Measurements from ENCODE around the gene CRACR2A.

The CRACR2A gene

DNA sequence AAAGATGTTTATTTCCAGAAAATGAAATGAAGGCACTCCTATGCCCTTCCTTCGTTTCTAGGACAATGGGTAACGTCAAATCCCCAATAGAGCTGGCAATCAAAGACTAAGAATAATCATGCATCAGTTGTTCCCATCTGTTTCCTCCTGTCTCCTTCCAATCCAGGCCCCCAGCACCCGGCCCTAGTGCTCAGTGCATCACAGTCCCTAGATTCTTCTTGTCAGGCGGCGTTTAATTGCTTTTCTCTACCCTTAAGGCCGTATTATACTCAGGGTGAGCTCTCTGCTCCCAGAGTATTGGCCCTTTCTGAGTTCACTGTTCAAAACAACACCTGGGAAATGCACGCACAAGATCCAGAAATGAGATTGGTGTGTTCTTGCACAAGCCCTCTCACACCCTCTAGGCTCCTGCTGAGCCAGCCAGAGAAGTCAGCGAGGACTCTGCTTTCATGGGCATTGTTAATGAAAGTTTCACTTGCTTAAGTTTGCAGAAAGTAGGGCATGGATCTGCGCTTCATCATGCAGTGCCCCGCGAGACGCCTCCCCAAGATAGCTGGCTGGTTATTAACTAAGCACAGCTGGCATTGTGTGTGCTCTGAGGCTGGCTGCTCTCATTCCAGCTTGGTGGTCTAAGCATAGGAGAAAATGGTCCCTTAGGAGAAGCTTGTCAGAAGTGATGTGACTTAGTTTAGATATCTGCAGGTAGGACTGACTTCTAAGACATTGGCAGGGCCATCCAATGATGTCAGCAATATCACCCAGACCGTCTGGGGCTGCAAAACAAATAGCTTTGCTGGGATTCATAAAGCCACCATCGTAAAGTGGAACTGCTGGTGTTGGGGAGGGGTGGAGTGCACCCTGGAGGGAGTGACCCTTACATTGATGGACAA, 28.7 kb downstream of the CRACR2A start:
- DNase-seq: no peak

DNA sequence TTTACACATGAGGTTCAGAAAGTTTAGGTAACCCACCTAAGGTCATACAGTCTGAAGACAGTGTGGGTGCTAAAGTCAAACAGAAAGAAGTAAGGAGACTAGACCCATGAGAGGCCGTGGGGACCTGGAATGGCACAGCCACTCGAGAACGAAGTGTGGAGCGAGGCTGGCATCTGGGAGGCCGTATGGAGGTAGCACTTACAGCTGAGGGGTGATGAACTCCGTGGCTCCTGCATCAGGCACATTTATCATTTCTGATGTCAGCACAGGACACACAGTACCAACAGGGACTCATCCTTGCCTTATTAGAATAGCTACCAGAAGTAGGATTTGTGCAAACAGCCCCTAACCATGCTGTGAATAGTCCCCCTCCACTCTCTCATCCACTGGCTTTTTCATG, 30.5 kb downstream of the CRACR2A start:
- no peak for DNase-seq

GRCh38 chr12:3720772-3721171, 32.1 kb downstream of the CRACR2A start:
- no peak for DNase-seq

DNA sequence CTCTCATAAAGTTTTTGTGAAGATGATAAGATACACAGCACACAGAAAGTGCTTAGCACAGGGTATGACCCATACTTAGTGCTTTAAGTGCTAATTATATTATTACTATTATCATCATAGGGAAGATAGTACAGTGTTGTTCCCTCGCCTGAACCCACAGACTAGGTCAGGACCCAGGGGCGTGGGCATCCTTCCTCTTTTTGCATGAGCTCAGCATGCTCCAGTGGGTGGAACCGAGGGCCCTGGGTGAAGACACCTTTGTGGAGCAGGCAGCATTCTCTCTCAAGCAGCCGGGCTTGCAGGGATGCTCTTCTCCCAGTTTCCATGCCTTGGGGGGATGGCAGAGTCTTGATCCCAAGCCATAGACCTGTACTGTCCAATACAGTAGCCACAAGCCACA, 34.8 kb downstream of the CRACR2A start:
- no peak for DNase-seq

- DNase-seq: no peak
These were observed 35.5 kb downstream of the CRACR2A start for GRCh38 chr12:3717283-3717898.

- DNase-seq: no peak
These were observed 36.9 kb downstream of the CRACR2A start for GRCh38 chr12:3715999-3716398.

- DNase-seq: no peak
These were observed 39.0 kb downstream of the CRACR2A start for GRCh38 chr12:3713947-3714346.

- no peak for DNase-seq
These were observed 39.4 kb downstream of the CRACR2A start for GRCh38 chr12:3713483-3713882.

GRCh38 chr12:3712209-3712992, 40.5 kb downstream of the CRACR2A start:
- no peak for DNase-seq

DNA sequence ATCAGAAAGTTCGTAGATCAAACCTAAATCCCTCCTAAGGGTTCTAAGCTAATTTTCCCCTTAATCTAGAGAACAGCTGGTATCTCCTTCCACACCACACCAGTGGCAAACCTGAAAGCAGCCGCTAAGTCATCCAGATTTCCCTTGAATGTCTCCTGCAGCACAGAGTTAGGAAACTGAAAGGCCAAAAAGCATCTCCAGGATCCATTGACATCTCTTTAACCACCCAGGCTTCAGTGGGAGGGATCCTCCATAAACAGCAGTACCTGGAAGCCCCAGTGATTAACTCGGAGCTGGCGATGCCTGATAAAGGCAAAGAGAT, 47.6 kb downstream of the CRACR2A start:
- no peak for DNase-seq

DNA sequence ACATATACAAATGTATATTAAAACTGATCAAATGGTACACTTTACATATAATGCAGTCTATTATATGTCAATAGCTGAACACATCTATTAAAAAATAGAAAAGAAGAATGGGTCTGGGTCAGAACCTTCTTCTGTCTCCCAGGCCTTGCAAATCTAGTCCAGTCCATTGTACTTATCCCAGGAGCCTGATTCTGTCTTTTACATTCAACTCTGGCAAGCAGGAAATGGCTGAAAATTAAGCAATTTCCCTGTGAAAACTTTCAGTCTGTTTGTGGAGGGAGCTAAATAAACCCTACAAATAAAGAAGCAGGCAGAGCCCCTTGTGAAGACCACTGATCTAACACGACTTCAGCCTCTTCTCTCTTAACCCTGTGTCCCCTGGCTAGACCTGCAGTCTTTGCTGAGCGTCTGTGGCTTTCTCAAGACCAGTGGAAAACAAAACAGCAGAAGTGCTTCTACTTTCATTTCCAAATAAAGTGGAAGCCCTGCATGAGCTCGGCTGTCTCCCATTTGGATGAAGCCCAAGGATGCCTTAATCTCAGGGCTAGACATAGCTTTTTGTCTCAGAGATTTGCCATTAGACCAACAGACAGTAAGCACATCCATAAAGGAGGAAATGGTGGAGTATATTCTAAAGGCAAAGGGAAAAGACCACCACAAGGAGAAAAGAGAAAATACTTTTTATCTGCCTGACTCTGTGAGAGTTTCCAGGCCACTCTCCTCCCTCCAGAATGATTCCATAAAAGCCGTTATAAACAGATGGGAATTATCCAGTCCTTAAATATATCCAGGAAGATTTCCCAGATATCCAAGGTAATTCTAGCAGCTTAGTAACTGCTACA, 48.2 kb downstream of the CRACR2A start:
- DNase-seq: no peak

DNA sequence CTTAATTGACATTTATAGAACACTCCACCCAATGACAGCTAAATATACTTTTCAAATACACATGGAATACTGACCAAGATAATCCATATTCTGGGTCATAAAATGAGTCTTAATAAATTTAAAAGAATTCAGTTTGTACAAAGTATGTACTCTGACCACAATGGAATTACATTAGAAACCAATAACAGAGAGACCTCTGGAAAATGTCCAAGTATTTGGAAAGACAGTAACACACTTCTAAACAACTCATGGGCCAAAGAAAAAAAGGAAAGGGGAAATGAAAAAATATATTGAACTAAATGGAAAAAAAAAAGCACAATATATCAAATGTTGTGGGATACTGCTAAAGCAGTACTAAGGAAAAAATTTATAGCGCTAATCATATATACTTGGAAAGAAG, 52.0 kb downstream of the CRACR2A start:
- DNase-seq: no peak

DNA sequence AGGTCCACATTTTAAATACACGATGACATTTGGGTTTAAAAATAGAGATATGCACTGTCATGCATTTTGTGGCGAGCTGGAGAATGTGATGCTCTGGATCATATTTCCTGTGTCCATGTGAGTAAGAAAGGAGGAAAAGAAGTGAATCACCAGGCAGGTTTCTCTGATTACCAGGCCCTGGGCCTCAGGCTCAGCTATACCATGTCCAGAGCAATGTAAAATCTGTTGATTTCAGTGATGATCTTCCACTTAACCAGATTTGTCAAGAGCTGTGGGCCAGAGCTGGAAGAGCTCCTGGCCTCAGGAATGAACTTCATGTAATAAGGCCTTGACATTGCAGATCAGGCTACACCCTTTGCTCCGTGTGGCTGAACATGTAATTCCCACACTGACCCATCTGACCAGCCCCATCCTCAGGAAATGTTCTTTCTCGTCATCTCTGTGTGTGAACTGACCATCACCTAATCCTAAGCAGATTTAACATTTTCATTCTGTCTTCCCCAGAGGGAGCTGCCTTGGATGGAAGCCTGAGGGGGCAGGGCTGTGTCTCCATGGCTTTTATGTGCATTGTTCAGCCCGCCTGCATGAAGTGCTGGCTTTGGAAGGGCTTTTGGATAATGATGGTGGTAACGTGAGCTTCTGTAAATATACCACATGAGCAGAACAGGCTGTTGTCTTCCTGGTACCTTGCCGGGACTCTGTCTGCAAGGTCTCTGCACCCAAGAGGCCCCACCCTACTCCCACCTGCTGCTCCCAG, 54.5 kb downstream of the CRACR2A start:
- DNase-seq: peak; percentile 24

- no peak for DNase-seq
These were observed 55.5 kb downstream of the CRACR2A start for GRCh38 chr12:3697311-3697870.

DNA sequence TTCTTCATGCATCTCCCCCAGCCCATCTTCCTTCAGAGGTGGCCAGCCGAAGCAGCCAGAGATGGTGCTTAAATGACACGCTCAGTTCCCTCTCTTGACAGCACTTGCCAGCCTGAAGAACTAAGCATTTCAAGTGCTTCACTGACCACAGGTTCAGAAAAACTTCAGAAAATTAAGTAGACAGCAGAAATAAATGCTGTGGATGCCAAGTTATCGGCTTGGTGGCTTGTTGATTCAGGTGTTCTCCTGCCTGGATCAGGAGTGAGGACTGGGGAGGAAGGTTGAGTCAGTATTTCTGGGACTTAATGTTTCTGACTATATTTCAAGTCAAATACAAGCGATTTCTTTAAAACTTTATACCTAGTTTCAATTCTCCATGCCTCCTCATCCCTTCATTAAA, 58.2 kb downstream of the CRACR2A start:
- no peak for DNase-seq

- DNase-seq: no peak
These were observed 60.1 kb downstream of the CRACR2A start for GRCh38 chr12:3692616-3693365.

DNA sequence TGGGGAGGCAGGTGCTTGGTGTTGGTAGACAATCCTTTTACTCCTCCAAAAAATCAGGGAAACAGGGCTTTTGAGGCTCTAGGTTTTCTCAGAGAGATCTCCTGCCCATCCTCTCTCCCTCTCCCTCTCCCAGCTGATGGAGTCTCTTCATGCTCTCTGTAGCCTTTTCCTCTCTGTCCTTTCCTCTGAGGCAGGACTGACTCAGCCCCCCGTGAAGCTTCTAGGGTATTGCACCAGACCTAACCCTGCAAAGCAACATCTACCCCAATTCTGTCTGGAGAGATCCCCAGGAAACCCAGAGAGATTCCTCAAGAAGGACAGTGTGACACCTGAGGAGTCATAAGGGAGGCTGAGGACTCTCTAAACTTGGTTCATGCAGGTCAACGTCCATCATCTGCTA, 66.4 kb downstream of the CRACR2A start:
- DNase-seq: no peak

DNA sequence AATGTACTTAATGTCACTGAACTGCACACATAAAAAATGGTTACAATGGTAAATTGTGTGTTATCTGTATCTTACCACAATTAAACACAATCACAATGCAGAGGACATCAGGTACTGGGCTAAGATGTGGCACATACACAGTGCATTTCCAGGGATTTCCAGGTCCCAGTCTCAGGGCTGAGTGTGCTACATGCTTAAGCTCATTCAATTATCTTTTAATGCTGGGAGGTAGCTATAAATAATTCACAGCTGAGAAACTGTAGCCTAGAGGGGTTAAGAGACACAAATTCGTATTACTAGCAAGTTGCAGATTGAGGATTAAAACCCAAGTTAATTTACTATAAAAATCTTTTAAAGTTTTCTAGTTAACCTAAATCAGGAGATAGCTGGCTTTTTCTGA, 67.1 kb downstream of the CRACR2A start:
- DNase-seq: no peak

DNA sequence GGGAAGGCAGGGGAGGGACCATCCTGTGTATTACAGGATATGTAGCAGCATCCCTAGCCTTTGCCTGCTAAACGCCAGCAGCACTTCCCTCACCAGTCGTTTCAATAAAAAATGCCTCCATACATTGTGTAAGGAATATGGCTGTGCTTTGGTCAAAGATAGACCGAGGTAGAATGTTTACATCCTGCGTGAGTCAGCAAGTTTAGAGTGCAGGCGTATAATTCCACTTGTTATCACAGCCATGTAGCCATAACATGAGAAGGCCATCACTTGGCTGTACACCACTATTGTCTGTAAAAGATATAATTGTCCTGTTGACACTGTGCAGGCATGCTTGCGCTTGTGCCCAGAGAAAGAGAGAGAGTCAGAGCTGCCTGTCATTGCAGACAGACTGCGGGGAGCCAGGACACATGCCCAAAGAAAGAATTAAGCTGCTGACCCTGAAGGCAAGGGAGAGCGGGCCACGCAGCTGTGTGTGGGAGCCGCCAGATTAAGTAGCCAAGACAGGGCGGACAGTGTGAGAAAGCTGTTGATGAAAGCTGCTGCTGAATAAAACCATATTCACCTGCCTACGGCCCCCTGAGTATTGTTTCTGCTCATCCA, 68.4 kb downstream of the CRACR2A start:
- DNase-seq: peak; percentile 36

DNA sequence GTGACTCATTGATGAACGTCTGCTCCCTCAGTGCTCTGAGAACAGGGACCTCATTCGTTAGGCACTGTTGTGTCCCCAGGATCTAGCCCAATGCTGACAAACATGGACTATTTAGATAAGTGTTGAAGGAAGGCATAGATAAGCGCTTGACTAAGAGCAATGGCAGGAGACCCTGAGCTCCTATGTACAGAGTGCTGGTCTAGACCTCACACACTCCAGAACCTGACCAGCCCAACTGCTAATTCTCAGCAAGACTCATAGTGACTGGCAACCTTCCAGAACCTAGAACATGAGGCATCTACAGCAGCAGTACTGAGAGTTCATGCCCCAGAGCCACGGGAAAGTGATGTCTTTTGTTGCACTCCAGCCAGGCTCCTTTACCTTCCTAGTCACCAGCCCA, 69.2 kb downstream of the CRACR2A start:
- no peak for DNase-seq
